Chondrocyte (in vitro differentiated cells): ENCODE measurements around the gene P2RX3. TPM values are rescaled to one million over a fixed set of nuclear protein-coding genes. Genes with fewer than 3 reads are reported as not detected.

Experiments
- DNase-seq: peaks from one replicate; pipeline ENCODE4 v3.0.0; 2021; ENCODE audit warnings: mixed read lengths, low spot score
- H3K27ac Mint-ChIP-seq: one replicate; pipeline ENCODE4 v1.8.0; 2021; ENCODE audit warnings: mild to moderate bottlenecking, moderate library complexity, mixed read lengths; ENCODE audit not compliant: unreplicated experiment
- H3K27me3 Mint-ChIP-seq: 2 replicates; pipeline ENCODE4 v1.8.0; 2021; ENCODE audit warnings: low read depth, mixed read lengths
- H3K36me3 Mint-ChIP-seq: 2 replicates; pipeline ENCODE4 v1.8.0; 2021; ENCODE audit warnings: low read depth, mixed read lengths
- H3K4me1 Mint-ChIP-seq: 2 replicates; pipeline ENCODE4 v1.8.0; 2021; ENCODE audit warnings: low read depth, mild to moderate bottlenecking, mixed read lengths
- H3K4me3 Mint-ChIP-seq: one replicate; pipeline ENCODE4 v1.8.0; 2021; ENCODE audit warnings: mild to moderate bottlenecking, moderate library complexity, mixed read lengths; ENCODE audit not compliant: unreplicated experiment
- H3K9me3 Mint-ChIP-seq: 2 replicates; pipeline ENCODE4 v1.8.0; 2021; ENCODE audit warnings: low read depth, mixed read lengths
- total RNA-seq: library from RNA; stranded (reverse); gene quantifications from 3 replicates; pipeline ENCODE4 v1.2.1, GENCODE V29; 2021
- TF ChIP-seq, protein P1 (sequence below): fragments of 200-600 bp; sonication (generic); IDR thresholded peaks from 2 replicates; pipeline ENCODE4 v1.5.0; 2021; ENCODE audit warnings: antibody characterized with exemption, mild to moderate bottlenecking, moderate library complexity

P2RX3 gene
- total RNA-seq, 1 donor from 2014 or later = not detected

DNA sequence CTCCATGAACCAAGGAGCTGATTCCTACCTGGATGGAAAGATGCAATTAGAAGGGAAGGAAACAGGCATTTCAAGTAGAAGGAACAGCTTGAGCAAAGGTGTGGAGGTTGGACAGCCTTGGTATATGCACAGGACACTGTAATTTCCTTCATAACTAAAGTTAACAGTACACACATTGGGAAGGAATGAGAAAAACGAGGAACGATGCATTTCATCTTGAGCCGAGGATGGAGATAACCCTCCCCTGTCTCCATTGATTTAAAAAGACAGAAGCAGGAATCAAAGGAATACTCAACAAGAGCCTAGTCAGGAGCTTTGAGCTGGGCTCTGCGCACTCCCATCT is 54.6 kb downstream of the P2RX3 start:
- Mint-ChIP-seq H3K4me1 (no peaks in the 10 kb centered on the region), H3K9me3 (no peaks in the 10 kb centered on the region), H3K36me3 (no peaks in the 10 kb centered on the region), H3K27me3 (peaks cover 51% of the 10 kb centered on the region), H3K27ac (no peak overlapping the region), H3K4me3 (no peak overlapping the region)
- no peak for DNase-seq
- TF ChIP-seq, protein P1, sequence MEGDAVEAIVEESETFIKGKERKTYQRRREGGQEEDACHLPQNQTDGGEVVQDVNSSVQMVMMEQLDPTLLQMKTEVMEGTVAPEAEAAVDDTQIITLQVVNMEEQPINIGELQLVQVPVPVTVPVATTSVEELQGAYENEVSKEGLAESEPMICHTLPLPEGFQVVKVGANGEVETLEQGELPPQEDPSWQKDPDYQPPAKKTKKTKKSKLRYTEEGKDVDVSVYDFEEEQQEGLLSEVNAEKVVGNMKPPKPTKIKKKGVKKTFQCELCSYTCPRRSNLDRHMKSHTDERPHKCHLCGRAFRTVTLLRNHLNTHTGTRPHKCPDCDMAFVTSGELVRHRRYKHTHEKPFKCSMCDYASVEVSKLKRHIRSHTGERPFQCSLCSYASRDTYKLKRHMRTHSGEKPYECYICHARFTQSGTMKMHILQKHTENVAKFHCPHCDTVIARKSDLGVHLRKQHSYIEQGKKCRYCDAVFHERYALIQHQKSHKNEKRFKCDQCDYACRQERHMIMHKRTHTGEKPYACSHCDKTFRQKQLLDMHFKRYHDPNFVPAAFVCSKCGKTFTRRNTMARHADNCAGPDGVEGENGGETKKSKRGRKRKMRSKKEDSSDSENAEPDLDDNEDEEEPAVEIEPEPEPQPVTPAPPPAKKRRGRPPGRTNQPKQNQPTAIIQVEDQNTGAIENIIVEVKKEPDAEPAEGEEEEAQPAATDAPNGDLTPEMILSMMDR = no peak

DNA sequence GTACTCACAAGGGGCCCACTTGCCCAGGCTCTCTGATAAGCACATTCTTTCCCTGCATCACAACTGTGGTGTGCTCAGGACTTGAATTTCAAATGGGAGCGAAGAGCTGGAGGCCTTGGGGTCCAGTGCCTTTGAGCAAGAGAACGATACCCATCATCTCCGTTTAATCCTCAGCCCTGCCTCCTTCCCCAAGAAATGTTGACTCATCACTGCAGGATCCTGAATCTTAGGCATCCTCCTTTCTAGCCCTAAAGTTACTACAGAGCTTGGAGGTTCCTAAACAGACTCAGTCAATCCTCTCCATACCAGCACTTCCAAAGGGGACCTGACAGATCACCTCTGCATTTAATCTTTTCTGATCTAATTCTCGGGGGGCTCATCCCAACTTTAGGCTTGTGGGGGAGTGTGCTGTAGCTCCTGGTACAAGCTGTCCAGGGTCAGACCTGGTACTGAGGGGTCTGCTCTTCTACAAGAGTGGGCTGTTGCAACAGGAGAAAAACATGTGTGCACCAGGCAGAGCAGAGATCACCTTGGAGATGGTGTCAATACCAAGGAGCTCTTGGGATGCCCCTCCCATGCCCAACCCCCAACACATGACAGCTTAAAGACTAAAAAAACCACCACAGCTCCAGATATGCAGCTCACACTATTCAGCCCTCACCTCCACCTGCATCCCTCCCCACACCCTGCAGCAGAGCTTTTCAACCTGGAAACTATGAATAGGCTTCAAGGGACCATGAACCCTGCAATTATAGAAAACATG is 56.2 kb downstream of the P2RX3 start:
- Mint-ChIP-seq H3K4me3 (no peak overlapping the region), H3K4me1 (no peaks in the 10 kb centered on the region), H3K27me3 (peaks cover 39% of the 10 kb centered on the region), H3K9me3 (no peaks in the 10 kb centered on the region), H3K27ac (no peak overlapping the region), H3K36me3 (no peaks in the 10 kb centered on the region)
- no peak for DNase-seq
- TF ChIP-seq, protein P1 = no peak

DNA sequence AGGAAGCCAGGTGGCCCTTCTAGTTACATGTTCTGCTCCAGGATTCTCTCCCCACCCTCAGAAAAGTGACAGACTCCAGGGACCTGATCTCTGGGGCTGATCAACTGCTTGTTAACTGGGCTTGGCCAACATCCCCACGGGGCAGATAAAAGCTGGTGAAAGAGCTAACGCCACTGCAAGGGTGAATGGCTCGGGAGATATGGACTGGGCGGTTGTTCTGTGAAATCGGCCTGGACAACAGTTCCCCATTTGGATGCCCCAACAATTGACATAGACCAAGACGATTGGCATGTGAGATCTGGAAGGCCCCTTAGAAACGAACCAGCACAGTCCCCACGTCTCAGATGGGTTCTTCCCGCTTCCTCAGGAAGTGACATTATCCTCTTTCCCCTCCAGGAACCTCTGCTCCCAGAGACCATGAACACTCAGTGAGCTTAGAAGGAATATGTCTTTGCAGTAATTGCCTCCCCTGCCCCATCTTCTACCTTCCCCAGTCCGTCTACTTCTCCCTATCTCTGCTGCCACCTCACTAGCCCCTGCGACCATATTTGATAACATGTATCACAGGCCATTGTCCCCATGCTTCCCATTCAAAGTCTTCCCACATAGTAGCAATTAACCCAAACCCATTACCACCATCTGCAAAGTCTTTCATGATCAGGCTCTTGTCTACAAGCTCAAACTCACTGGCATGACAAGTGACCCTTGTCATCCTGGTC is 57.9 kb downstream of the P2RX3 start:
- TF ChIP-seq, protein P1 = no peak
- peaks cover 26% of the 10 kb centered on the region for H3K27me3 Mint-ChIP-seq
- H3K4me1 Mint-ChIP-seq = no peaks in the 10 kb centered on the region
- no peak for DNase-seq
- no peak overlapping the region for H3K27ac Mint-ChIP-seq
- no peak overlapping the region for H3K4me3 Mint-ChIP-seq
- H3K36me3 Mint-ChIP-seq = no peaks in the 10 kb centered on the region
- no peaks in the 10 kb centered on the region for H3K9me3 Mint-ChIP-seq

DNA sequence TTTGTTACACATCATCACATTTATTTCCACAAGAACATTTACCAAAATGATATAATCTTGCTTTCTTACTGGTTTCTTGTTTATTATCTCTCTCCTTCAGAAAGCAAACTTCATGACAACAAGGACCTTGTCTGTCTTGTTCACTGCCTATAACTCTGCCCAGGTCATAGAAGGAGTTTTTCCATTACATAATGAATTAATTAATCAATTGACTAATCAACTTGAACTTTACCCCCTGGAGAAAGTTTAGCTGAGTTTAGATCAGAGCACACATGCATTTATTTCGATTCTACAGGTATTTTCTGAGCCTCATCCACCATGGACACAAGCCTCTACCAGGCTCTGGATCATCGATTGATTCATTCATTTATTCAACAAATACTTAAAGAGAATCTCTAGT is 58.6 kb downstream of the P2RX3 start:
- no peak for DNase-seq
- Mint-ChIP-seq H3K27ac (no peak overlapping the region), H3K4me1 (no peaks in the 10 kb centered on the region), H3K36me3 (no peaks in the 10 kb centered on the region), H3K9me3 (no peaks in the 10 kb centered on the region), H3K27me3 (peaks cover 24% of the 10 kb centered on the region), H3K4me3 (no peak overlapping the region)
- TF ChIP-seq, protein P1 = no peak

DNA sequence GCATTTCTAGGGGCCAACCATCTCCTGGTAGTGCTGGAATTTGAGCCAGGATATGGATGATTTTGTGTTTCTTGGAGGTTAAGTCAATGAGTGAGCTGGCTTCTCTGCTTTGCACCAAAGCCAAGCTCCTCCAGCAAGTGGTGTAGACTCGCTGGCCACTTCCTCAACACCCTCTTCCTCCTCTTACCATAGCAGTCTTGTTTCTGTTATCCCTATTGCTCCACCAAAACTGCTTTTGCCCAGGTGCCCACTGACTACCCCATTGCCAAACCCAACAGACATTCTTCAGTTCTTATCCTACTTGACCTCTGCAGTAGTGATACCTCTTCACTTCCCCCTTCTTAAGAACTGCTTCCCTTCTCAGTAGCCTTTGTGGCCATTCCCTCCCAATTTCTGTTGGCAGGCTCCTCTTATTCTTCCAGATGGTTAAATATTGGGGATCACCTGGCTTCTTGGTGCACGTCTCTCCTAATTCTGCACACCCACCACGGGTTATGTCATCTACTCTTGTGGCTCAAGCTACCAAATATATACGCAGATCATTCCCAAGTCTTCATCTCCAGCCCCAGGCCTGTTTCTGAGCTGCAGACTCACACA is 59.3 kb downstream of the P2RX3 start:
- Mint-ChIP-seq H3K4me3 (no peak overlapping the region), H3K36me3 (no peaks in the 10 kb centered on the region), H3K9me3 (no peaks in the 10 kb centered on the region), H3K4me1 (no peaks in the 10 kb centered on the region), H3K27me3 (peaks cover 23% of the 10 kb centered on the region), H3K27ac (no peak overlapping the region)
- TF ChIP-seq, protein P1 = no peak
- no peak for DNase-seq
